ENCODE results near the gene ADSS1.

ADSS1 gene

DNA sequence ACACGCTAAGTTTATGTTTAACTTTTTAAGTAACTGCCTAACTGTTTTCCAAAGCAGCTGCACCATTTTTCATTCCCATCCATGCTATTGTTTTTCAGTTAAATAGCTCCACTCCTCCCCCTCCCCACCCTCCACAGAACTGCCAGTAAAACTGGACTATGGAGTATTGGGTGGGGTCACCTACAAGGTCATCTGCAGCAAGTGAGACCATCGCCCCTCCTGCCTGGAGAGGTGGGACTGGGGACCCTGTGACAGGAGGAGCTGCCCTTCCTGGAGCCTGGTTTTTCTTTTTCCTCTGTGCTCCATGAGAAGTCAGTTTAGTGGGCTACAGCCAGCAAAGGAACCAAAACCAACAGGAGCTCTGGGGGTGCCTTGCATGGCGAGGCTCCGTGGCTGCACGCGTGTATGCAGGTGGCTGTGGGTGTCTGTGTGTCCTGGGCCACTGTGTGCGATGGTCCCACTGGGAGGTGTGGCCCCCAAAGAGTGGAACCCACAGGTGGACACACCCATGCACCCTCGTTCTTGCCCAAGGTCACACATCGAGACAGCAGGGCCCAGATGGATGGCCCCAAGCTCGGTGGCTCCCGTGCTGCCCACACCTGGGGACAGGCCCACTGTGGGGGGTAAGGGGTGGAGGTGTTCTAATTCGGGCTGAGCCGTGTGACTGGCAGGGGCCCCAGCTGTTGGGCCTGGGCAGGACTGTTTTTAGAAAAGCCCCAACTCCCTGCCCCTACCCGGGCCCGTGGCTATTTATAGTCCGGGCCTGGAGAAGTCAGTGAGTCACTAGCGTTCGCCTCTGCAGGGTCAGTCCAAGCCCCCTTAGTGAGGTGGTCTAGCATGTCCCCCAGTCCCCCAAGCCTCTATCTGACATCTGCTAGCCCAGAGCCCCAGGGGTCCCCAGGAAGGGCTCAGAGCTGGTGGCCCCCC is 2.3 kb upstream of the ADSS1 start:
- DNase-seq (ENCODE audit: low spot score): no peak
- TF ChIP-seq, protein P1, sequence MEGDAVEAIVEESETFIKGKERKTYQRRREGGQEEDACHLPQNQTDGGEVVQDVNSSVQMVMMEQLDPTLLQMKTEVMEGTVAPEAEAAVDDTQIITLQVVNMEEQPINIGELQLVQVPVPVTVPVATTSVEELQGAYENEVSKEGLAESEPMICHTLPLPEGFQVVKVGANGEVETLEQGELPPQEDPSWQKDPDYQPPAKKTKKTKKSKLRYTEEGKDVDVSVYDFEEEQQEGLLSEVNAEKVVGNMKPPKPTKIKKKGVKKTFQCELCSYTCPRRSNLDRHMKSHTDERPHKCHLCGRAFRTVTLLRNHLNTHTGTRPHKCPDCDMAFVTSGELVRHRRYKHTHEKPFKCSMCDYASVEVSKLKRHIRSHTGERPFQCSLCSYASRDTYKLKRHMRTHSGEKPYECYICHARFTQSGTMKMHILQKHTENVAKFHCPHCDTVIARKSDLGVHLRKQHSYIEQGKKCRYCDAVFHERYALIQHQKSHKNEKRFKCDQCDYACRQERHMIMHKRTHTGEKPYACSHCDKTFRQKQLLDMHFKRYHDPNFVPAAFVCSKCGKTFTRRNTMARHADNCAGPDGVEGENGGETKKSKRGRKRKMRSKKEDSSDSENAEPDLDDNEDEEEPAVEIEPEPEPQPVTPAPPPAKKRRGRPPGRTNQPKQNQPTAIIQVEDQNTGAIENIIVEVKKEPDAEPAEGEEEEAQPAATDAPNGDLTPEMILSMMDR (IDR thresholded peaks at IDR 0.05; ENCODE audit: extremely low read depth, insufficient read depth, missing control alignments): no peak
- in situ Hi-C loops (cut with MboI; ENCODE audit: low pct_unique_long_range_greater_than_20kb, low sequenced_read_pairs, unreplicated experiment): no loop called here

DNA sequence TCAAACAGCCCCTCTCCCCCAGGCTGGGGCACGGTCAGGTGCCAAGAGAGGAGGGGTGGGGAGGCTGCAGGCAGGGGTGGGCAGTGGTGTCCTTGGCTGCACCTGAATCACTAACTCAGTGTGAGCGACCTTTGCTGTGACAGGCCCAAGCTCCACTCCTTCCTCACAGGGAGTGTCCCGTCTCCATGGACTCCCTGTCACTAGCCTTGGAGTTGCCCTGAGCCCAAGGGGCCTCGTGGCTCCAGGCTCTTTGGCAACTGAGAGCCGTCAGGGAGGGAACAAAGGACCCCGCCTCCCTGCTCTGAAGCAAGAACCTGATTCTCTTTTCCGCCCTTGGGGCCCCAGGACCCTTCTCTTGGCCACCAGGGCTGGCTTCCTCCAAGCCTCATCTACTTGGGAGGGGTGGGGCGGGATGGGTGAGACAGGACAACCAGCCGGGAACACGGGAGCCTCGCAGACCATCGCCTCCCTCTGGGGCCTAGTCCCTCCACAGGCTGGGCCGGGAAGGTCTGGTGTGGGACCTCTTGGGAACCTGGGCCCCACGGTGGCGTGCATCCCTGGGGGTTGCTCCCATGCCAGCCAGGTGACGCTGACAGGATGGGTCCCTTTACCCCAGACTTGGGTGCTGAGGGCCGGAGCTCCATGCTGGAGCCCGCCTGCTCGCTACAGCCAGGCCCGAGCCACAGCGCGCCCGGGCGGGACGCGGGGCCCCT is 935 bp upstream of the ADSS1 start:
- no peak for DNase-seq (ENCODE audit: low spot score)
- TF ChIP-seq, protein P1 (IDR thresholded peaks at IDR 0.05; ENCODE audit: extremely low read depth, insufficient read depth, missing control alignments): no peak
- in situ Hi-C loops (cut with MboI; ENCODE audit: low pct_unique_long_range_greater_than_20kb, low sequenced_read_pairs, unreplicated experiment): no loop called here

DNA sequence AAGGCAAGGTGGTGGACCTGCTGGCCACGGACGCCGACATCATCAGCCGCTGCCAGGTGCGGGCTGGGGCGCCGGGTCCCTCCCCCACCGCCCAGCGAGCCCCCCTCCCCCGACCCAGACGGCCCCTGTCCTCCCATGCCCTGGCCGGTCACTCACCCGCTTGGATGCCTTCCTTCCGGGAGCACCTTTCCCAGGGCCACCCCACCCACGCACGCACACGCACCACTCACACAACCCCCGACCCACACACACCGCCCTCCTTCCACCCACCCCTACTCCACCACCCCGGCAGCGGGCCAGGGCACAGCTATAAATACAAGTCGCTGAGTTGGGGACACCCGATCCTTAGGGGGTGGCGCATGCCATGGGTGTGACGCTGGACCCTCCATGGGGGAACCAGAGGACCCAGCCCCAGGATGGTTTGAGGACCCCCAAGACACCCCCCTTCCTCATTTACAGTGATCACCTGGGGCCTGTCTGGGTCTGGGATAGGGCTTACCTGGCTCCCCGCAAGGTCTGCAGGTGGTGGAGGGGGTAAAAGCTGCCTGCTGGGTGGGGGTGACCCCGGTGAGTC is 465 bp downstream of the ADSS1 start:
- TF ChIP-seq, protein P1 (IDR thresholded peaks at IDR 0.05; ENCODE audit: extremely low read depth, insufficient read depth, missing control alignments): no peak
- in situ Hi-C loops (cut with MboI; ENCODE audit: low pct_unique_long_range_greater_than_20kb, low sequenced_read_pairs, unreplicated experiment): no loop called here
- peak; percentile 47 for DNase-seq (ENCODE audit: low spot score)

DNA sequence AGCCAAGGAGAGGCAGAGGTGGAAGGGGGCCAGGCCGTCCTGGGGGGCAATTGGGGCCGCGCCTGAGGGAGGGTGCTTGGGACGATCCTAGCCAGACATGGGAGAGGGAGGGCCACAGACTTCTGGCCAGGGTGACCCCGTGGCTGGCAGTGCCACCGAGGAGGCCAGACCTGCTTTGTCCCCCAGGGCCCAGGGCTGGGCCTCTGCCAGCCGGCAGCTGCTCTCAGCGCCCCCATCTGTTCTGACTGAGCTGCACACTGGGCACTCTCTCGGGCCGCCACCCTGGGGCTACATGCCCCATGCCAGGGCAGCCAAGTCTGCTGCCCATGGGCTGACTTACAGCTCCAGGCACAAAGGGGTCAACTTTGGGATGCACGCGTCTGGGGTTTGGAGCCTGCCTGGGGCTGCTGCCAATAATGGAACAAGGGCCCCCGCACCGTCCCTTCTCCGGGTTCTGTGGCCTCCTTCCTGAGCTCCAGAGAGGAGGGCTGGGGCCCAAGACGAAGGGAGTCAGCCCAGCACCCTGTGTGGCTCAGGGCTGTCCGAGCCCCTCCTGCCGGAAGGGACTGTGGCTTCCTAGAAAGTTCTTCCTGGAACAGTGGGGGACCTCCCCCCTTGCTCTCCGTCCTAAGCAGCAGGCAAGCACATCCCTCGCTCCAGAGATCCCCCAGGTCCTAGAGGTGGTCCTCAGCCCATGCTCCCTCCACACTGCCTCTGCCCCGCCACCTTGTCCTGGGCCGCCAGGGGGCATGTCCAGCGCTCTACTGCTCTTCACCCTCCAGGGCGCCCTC is 1.1 kb downstream of the ADSS1 start:
- in situ Hi-C loops (cut with MboI; ENCODE audit: low pct_unique_long_range_greater_than_20kb, low sequenced_read_pairs, unreplicated experiment): no loop called here
- TF ChIP-seq, protein P1 (IDR thresholded peaks at IDR 0.05; ENCODE audit: extremely low read depth, insufficient read depth, missing control alignments): no peak
- DNase-seq (ENCODE audit: low spot score): no peak

DNA sequence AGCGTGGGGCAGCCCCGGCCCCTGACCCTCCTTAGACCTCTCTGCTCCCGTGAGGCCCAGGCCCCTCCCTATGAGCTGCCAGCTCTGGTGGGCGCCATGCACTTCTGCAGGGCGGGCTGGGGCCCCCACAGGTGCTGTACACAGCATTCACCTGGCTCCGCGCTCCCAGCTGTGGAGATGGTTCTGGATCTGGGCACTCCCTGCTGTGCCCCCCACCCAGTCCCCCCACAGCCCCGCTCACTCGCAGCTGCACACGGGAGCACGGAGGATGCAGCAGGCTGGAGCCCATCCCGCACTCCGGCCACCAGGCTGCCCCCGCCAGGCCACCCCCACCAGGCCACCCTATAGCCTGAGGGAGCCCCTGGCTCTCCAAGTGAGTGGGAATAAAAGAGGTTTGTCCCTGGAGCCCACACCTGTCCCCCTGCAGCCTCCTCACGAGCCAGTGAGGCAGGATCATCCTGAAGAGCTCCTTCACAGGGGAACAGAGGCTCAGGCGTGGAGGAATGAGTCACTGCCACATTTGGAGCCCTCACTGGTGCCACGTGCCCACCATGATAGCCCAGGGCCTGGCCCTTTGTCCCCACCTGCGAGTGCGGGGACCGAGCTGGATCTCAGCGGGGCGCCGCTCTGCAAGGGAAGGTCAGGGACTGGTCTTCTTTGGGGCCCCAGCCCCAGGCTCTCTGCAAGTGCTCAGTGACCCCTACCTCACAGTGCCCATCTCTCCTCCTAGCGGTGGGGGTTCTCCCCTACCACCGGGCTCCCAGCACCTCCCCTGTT is 1.9 kb downstream of the ADSS1 start:
- in situ Hi-C loops (cut with MboI; ENCODE audit: low pct_unique_long_range_greater_than_20kb, low sequenced_read_pairs, unreplicated experiment): no loop called here
- DNase-seq (ENCODE audit: low spot score): no peak
- TF ChIP-seq, protein P1 (IDR thresholded peaks at IDR 0.05; ENCODE audit: extremely low read depth, insufficient read depth, missing control alignments): no peak

All from GM13977 (cell line).